OCI-LY3 (cell line): ENCODE results near the gene KANK4.

ENCODE experiments used
- H2AFZ ChIP-seq: fragments of 200-600, 300-600 bp; shearing (Covaris generic); 2 replicates; pipeline ENCODE4 v1.6.0; 2014; ENCODE audit warnings: antibody characterized with exemption, low read depth, low read length
- H3K27ac ChIP-seq: fragments of 200-600, 300-600 bp; sonication (generic); 2 replicates; pipeline ENCODE4 v1.5.1; 2014; ENCODE audit warnings: mild to moderate bottlenecking, low read length, moderate library complexity, mixed read lengths
- H3K27me3 ChIP-seq: fragments of 200-600, 300-600 bp; sonication (generic); 2 replicates; pipeline ENCODE4 v1.6.1; 2014; ENCODE audit warnings: low read depth, low read length, mixed read lengths
- H3K36me3 ChIP-seq: fragments of 200-600, 300-600 bp; sonication (generic); replicated peaks from 2 replicates; pipeline ENCODE3; 2014; ENCODE audit warnings: low read depth, low read length, mixed read lengths
- H3K4me1 ChIP-seq: fragments of 300-600, 200-600 bp; sonication (generic); 2 replicates; pipeline ENCODE4 v1.6.1; 2014; ENCODE audit warnings: low read length, mixed read lengths
- H3K4me2 ChIP-seq: fragments of 200-600, 300-600 bp; sonication (generic); 2 replicates; pipeline ENCODE4 v1.6.1; 2014; ENCODE audit warnings: low read length, mixed read lengths
- H3K4me3 ChIP-seq: fragments of 300-600, 200-600 bp; sonication (generic); 2 replicates; pipeline ENCODE4 v1.5.1; 2014; ENCODE audit warnings: antibody characterized with exemption, mild to moderate bottlenecking, low read length, moderate library complexity
- H3K79me2 ChIP-seq: fragments of 300-600, 200-600 bp; shearing (Covaris generic); 2 replicates; pipeline ENCODE4 v1.6.1; 2014; ENCODE audit warnings: mild to moderate bottlenecking, low read length, mixed read lengths
- H3K9ac ChIP-seq: fragments of 300-600, 200-600 bp; shearing (Covaris generic); 2 replicates; pipeline ENCODE4 v1.6.0; 2014; ENCODE audit warnings: mild to moderate bottlenecking, low read length, moderate library complexity
- H3K9me3 ChIP-seq: fragments of 200-600, 300-600 bp; shearing (Covaris generic); 2 replicates; pipeline ENCODE4 v1.6.1; 2014; ENCODE audit warnings: low read length, mixed read lengths; ENCODE audit not compliant: insufficient read depth
- H4K20me1 ChIP-seq: fragments of 200-600, 300-600 bp; sonication (generic); 2 replicates; pipeline ENCODE4 v1.6.1; 2016; ENCODE audit warnings: low read length, mixed read lengths; ENCODE audit not compliant: insufficient read depth
- EZH2phosphoT487 ChIP-seq: fragments of 200-600 bp; shearing (Covaris generic); IDR thresholded peaks from 2 replicates; pipeline ENCODE4 v1.6.1; 2018; ENCODE audit warnings: antibody characterized with exemption, mixed run types, low read depth
- TF ChIP-seq, protein P1 (sequence below): fragments of 200-600, 300-600 bp; sonication (generic); IDR thresholded peaks from 2 replicates; pipeline ENCODE4 v1.5.1; 2014; ENCODE audit warnings: antibody characterized with exemption, low read length, low read depth

KANK4 gene

GRCh38 chr1:62260688-62261087 lies 58.5 kb downstream of the KANK4 start:
- Histone ChIP-seq H3K36me3 (no peaks in the 10 kb centered on the region), H3K4me2 (no peak overlapping the region), H3K27ac (no peak overlapping the region), H3K4me1 (no peaks in the 10 kb centered on the region), H3K27me3 (no peaks in the 10 kb centered on the region), H3K9ac (no peak overlapping the region), H3K4me3 (no peak overlapping the region), H3K9me3 (no peaks in the 10 kb centered on the region), H2AFZ (no peak overlapping the region), H3K79me2 (no peaks in the 10 kb centered on the region), H4K20me1 (no peaks in the 10 kb centered on the region)
- TF ChIP-seq, protein P1, sequence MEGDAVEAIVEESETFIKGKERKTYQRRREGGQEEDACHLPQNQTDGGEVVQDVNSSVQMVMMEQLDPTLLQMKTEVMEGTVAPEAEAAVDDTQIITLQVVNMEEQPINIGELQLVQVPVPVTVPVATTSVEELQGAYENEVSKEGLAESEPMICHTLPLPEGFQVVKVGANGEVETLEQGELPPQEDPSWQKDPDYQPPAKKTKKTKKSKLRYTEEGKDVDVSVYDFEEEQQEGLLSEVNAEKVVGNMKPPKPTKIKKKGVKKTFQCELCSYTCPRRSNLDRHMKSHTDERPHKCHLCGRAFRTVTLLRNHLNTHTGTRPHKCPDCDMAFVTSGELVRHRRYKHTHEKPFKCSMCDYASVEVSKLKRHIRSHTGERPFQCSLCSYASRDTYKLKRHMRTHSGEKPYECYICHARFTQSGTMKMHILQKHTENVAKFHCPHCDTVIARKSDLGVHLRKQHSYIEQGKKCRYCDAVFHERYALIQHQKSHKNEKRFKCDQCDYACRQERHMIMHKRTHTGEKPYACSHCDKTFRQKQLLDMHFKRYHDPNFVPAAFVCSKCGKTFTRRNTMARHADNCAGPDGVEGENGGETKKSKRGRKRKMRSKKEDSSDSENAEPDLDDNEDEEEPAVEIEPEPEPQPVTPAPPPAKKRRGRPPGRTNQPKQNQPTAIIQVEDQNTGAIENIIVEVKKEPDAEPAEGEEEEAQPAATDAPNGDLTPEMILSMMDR = no peak
- TF ChIP-seq EZH2phosphoT487 = no peak

DNA sequence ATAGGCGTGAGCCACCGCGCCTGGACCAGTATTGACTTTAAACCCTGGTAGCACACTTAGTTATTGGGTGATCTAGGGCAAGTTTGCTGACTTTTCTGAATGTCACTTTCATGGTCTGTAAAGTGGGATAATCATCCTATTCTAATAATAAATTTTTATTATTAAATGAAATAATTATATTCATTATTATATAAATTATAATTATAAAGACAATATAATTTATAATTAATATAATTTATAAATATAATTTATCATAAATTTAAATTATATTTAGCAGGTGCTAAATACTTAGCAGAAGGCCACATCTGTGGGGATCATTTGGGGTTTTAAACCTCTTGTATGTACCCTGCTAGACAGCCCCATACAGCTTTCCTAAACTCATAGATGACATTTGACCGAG lies 59.7 kb downstream of the KANK4 start:
- no peak overlapping the region for H3K27ac ChIP-seq
- no peaks in the 10 kb centered on the region for H3K4me1 ChIP-seq

DNA sequence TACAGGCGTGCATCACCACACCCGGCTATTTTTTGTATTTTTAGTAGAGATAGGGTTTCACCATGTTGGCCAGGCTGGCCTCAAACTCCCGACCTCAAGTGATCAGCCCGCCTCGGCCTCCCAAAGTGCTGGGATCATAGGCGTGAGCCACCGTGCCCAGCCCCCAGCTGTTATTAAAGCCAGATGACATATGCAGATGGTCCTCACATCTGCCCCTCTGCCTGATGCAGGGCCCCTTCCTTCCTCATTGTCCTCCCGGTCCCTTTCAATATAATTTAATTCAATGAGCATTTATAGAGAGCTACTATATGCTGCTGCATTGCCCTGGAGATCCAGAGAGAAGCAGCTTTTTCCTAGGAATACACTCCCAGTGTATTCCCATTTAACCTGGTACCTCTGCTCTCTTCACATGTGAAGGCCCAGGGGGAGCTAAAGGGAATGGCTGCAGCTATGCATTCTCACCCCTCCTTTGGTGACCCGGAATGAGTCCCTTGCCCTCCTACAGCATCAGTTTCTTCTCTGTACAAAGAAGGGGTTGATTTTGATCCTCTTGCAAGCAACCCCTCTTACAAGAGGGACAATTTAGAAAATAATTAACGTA lies 69.0 kb downstream of the KANK4 start:
- Histone ChIP-seq H3K4me1 (no peaks in the 10 kb centered on the region), H3K27me3 (no peaks in the 10 kb centered on the region), H3K9me3 (no peaks in the 10 kb centered on the region), H4K20me1 (no peaks in the 10 kb centered on the region), H3K79me2 (no peaks in the 10 kb centered on the region), H2AFZ (no peak overlapping the region), H3K9ac (no peak overlapping the region), H3K36me3 (no peaks in the 10 kb centered on the region), H3K4me3 (no peak overlapping the region), H3K4me2 (no peak overlapping the region), H3K27ac (no peak overlapping the region)
- TF ChIP-seq, protein P1 = no peak
- TF ChIP-seq EZH2phosphoT487 = no peak

More for the DNA sequence above, 59.7 kb downstream of the KANK4 start:
- no peak overlapping the region for H3K4me3 ChIP-seq
- H3K9me3 ChIP-seq = no peaks in the 10 kb centered on the region
- no peak overlapping the region for H3K9ac ChIP-seq
- no peaks in the 10 kb centered on the region for H4K20me1 ChIP-seq
- no peak overlapping the region for H3K4me2 ChIP-seq
- no peak overlapping the region for H2AFZ ChIP-seq
- H3K36me3 ChIP-seq = no peaks in the 10 kb centered on the region
- H3K79me2 ChIP-seq = no peaks in the 10 kb centered on the region
- TF ChIP-seq EZH2phosphoT487 = no peak
- TF ChIP-seq, protein P1 = no peak
- H3K27me3 ChIP-seq = no peaks in the 10 kb centered on the region

DNA sequence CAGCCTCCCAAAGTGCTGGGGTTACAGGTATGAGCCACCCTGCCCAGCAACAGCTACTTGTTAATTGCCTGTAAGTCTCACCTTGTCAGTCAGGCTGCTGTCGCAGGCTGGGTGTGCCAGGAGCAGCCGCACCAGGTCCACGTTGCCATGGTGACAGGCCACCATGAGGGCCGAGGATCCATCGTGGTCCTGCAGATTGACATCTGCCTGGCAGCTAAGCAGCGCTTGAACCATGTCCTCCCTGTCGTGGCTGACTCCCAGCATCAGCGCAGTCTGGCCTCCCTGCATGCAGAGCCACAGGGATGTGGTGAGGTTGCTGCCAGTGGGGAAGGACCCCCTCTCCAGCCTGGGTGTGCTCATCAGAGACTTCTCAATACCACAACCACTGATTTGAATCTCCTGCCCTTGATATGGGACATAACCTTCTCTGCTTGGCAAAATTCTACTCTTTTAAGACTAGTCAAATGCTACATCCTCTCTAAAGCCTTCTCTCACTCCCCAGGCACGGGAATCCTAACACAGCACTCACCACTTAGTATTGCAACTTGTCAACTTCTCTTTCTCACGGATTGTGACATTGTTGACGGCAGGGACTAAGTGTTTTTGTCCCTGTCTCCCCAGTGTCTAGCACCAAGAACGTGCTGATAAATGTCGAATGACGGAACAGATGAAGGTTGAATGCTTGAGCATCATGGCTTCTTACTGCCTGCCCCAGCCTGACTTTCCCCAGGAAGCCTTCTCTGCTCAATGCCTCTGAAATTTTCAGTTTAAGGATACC lies 71.7 kb downstream of the KANK4 start:
- Histone ChIP-seq H3K79me2 (no peaks in the 10 kb centered on the region), H3K9ac (no peak overlapping the region), H3K4me3 (no peak overlapping the region), H3K27ac (no peak overlapping the region), H2AFZ (no peak overlapping the region), H3K9me3 (no peaks in the 10 kb centered on the region), H3K4me2 (no peak overlapping the region), H3K27me3 (no peaks in the 10 kb centered on the region), H3K36me3 (no peaks in the 10 kb centered on the region), H4K20me1 (no peaks in the 10 kb centered on the region), H3K4me1 (no peaks in the 10 kb centered on the region)
- TF ChIP-seq, protein P1 = no peak
- TF ChIP-seq EZH2phosphoT487 = no peak
